Measurements from ENCODE around the gene CRYZL1.
"Not testable (repeated sequence)": the region's sequence is repeated elsewhere in the genome, so short reads cannot be mapped to it uniquely, and the experiment has no call there.

The CRYZL1 gene

DNA sequence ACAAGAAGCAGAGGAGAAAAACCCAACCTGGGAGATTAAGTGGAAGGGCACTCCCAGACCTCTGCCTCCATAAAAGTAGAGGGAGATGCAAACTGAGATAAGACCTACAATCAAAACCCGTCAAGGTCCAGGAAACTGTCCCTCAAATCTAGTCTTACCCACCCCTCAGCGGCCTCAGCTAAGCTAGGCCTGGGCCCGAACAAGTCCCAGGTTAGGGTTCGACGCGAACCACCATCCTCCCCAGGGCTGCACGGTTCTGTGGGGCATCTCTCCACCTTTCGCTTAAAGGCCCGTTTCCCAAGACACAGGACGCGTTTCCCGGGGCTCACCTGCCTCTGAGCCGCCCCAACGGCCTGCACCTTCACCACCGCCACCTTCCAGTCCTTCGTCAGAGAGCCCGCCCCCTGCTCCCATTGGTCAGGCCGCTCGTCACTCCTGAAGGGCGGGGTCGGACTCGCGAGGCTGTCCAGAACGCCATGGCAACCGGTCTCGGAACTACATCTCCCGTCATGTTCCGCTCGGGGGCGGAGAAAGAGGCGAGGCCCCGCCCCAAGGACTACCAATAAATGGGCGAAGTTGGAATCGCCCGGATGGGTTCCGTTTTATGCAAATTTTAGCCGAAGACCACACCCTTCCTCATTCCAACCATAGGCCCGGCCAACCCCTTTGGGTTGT, at the start of gene CRYZL1:
Gene CRYZL1 (minus strand): TSS at position 390 of the 675 bp plus-strand sequence. CDS start 10,190 bp downstream, outside the sequence.
- peak; percentile 99 for DNase-seq (ENCODE audit: low read depth)

DNA sequence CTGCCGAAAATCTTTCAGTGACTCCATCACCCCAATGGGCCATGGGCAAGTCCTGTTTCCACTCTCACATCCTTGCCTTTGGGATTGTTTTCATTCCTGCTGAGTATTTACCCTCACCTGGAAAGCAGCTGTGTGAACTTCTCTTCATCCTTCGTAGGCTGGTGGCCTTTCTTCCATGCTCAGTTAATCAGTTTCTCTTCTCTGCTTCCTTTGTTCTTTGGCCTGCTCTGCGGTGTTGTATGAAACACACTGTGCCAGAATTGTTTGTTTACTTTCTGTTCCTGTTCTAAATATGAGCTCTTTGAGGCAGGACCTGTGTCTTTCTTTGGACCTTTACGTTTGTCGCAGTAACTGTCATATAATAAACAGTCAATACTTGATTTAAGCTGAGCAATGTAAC, 49.3 kb upstream of the CRYZL1 start:
- DNase-seq (ENCODE audit: low read depth) = no peak

DNA sequence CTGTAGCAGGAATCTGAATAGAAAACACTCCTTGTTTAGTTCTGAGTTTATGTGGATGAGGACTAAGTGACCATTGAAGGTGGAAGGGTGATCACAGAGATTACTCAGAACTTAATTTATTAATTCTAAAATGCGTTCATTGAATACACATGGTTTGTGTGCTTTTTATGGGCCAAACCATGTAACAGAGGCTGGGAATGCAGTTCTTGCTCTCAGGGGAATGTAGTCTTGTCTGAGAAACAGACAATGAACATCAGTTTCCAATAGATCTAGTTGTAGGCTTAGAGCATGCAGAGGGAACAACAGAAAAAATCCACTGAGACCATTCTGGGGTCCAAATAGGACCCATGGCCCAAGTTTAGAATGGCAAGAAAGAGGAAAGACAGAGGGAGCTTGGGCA, 46.8 kb upstream of the CRYZL1 start:
- no peak for DNase-seq (ENCODE audit: low read depth)

DNA sequence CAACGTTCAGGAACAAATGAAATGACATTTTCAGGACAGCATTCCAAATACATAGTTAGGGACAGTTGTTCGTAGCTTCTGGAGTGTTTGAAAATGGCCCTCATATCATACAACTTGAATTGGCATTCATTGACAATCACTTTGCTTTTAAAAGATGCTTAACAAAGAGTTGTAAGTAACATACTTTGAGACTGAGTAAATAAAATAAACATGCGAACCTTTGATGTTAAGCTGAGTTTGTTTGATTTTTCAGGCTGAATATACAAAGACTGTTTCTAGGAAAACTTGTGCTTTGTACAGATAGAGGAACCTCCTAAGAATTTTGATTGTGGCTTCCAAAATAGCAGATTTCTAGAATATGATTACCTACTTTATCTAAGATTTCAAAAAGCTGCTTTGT, 46.1 kb upstream of the CRYZL1 start:
- DNase-seq (ENCODE audit: low read depth) = no peak

DNA sequence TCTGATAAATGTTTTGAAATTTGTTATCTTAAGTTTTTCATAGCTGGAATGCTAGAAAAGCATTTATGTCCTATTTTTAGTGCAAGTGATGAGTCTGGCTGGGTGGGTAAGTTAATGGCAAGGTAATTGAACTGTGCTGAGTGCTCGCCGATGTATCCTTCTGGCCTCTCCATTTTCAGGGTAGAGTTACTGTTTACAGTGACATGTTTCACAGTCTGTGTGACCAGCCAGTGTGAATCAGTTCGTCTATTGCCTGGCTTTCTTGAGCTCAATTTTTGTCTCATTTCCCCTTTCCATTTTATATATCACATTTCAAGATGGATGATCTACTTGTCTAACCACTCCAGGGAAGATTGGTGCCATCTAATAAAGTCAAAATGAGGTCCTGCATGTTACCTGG, 44.8 kb upstream of the CRYZL1 start:
- no peak for DNase-seq (ENCODE audit: low read depth)

DNA sequence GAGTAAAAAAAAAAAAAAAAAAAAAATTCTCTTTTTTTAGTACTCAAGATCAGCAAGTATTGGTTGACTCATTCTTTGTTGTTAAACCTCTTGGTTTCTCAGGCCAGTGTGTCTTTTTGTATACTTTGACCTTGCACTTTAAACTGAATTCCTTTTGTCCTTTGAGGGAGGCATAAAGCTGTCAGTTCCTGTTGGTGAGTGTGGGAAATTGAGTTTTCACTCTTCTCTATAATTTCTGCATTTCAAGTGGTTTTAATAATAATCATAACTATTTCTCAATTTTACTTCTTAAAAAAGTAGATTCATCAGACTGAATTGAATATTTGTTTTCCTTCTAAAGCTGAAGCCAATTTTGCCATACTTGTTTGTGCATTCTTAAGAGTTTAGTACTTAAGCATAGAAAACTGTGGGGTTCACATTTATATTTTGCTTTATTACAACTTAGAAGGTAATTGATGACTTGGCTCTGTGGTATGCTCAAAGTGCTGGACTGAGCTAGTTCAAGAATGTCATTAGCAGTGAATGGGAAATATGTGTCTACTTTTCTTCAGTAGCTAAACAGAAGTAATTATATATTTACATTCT, 44.2 kb upstream of the CRYZL1 start:
- peak; percentile 29 for DNase-seq (ENCODE audit: low read depth)

DNA sequence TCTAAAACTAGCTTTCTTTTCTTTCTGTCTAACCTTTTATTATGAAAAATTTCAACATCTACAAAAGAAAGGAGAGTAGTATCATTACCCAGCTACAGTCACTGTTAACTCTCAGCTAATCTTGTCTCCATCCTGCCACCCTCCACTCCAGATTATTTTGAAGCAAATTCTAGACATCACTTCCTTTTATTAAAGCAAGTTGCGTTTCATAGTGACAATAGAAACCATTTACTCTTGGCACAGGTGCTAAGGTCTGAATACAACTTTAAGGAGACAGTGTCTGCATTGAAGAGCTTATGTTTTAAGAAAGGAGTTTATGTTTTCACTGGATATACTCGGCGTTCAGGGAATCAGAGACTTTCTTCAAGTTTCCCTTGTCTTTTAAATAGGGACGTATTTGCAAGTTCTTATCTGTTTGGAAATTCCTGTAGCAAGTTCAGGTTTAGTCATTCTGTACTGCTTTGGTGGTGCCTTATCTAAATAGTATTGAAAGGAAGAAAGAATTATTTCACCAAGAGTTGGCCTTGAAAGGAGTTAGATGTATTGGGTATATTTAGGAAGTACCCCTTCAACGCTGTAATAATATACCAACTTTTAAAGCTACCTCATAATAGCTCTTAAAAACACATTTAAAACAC, 43.5 kb upstream of the CRYZL1 start:
- no peak for DNase-seq (ENCODE audit: low read depth)

DNA sequence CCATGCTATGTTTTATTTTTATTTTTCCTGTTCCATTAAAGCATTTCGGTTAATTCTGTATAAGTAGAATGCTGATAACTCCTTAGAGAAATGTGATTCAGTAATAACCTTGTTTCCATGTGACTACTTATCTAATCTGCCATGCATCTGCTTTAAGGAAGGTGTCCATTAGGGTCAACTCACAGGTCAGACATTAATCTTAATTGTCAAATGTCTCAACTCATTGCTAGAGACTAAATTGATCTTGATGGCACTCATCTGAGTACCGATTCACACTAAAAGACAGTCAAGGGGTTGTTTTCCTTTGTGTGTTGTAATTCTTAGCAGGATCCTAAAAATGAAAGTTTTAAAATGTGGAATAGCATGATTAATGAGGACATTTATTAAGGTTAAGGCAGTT, 42.5 kb upstream of the CRYZL1 start:
- no peak for DNase-seq (ENCODE audit: low read depth)

DNA sequence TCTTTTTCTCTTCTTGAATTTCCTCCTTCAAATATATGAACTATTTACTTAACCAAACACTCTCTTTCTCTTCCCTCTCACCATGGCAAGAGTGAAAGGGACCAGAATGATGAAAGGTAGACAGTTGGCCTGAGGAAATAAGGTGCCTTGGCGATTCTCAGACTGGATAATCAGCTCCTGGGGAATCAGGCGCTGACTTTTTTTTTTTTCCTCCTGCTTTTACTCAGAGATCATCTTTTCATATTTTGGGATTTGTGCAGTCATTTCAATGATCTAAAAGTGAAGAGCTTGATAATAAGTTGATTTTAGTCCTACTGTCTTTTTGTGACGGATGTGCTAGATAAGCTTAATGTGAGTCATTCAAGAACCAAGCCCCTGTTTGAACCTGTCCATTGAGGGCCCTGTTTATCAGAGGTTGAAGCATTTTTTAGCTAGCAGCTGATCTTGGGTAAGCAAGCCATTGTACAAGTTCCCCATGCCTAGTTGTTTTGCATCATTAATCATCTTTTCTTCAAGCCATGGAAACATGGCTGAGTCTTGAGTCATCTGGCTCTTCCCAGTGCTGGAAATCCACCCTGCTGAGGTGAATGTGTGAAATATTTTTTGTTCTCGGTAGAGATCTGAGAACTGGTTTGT, 41.6 kb upstream of the CRYZL1 start:
- DNase-seq (ENCODE audit: low read depth) = peak; percentile 60

DNA sequence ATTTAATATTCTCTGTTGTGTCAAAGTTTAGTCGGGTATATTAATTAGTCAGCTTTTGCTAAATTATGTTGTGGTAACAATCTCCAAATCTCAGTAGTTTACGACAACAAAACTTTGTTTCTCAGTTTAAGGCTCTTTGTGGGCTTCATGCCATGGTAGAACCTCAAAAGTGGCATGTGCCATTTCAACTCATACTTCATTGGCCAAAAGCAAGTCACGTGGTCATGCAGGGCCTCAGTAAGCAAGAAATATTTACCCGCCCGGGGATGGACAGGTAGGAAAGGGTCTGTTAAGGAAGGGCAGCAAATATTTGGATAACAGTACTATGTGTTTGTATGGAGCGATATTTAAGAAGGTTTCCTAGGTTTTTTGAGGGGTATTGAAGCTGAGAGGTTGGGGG, 39.3 kb upstream of the CRYZL1 start:
- DNase-seq (ENCODE audit: low read depth) = no peak

DNA sequence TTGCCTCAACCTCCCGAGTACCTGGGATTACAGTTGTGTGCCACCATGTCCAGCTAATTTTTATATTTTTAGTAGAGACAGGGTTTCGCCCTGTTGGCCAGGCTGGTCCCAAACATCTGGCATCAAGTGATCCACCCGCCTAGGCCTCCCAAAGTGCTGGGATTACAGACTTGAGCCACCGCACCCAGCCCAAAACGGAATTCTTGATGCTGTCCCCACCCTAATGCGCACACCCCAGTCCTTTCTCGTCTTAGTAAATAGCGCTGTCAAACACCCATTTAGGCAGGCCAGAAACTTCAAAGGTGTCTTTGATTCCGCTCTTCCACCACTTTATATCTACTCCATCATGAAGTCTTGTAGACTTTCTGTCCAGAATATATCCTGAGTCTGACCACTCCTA, 35.9 kb upstream of the CRYZL1 start:
- no peak for DNase-seq (ENCODE audit: low read depth)

DNA sequence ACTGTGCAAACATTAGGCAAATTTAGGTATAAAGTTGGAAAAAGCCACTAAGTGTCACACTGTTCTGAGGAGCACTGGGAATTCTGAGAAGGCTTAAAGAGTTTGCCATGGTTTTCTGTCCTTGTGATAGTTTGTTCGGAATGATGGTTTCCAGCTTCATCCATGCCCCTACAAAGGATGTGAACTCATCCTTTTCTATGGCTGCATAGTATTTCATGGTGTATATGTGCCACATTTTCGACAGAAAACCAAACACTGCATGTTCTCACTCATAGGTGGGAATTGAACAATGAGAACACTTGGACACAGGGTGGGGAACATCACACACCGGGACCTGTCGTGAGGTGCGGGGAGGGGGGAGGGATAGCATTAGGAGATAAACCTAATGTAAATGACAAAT, 35.1 kb upstream of the CRYZL1 start:
- DNase-seq (ENCODE audit: low read depth) = not testable (repeated sequence)

DNA sequence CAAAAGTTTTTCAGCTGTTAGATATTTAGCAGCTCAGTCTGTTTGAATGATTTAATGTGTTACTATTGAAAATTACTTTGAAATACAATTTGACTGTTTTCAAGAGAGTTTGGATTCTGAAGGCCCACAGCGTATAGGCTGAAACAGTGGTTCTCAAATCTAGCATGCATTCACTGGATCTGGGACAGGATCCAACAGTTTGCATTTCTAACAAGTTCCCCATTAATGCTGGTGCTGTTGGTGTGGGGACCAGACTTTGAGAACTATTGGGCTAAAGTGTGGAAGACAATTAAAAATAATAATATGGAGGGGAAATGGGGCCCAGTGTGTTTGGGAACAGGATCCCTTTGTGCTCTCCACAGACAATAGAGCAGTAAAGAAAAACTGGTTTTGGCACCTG, 32.7 kb upstream of the CRYZL1 start:
- DNase-seq (ENCODE audit: low read depth) = no peak

DNA sequence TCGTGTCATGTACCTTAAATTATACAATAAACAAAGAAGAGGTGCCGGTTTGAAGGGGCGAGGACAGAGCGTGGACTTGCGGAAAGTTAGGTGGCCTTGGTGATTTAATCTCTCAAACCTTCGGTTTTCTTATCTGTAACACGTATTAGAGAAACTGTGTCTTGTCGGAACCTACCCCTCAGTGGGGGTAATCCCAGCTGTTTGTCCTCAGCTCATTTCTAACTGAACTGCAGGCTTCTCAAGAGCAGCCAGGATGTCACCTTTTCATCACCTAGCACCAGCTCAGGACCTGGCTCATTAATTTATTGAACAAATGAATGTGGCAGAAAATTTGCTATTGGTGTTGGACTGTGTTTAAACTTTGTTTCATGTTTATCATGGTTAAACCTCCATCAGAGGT, 31.9 kb upstream of the CRYZL1 start:
- DNase-seq (ENCODE audit: low read depth) = no peak

DNA sequence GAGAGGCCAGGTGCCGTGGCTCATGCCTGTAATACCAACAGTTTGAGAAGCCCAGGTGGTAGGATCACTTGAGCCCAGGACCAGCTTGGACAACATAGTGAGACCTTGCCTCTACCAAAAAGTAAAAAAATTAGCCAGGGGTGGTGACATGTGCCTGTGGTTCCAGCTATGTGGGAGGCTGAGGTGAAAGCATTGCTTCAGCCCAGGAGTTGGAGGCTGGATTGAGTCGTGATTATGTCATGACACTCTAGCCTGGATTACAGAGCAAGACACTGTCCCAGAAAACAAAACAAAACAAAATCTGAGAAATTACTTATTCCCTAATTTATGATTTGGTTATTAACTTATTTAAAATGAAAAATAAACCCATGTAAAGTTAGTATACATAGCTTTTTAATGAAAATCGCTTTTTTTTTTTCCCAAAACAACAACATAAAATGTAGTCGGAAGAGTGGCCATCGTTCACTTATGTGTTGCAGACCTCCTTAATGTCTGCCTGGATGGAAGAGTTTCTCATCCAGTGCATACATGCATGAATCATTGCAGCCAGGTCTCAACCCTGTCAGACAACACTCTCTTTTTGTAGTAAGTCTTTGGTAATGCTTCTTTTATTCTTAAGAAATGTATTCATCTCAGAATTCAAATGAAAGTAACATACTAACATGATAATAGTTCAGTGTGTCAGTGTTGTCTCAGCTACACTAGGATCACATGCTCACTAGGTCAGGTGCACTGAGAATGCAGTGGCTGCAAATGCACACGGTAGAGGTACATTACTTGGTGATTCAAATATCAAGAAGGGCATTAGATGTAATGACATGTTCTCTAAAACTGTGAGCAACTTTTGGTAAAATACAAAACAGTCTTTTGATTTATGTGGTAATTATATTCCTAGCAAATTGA, 28.8 kb upstream of the CRYZL1 start:
- no peak for DNase-seq (ENCODE audit: low read depth)

DNA sequence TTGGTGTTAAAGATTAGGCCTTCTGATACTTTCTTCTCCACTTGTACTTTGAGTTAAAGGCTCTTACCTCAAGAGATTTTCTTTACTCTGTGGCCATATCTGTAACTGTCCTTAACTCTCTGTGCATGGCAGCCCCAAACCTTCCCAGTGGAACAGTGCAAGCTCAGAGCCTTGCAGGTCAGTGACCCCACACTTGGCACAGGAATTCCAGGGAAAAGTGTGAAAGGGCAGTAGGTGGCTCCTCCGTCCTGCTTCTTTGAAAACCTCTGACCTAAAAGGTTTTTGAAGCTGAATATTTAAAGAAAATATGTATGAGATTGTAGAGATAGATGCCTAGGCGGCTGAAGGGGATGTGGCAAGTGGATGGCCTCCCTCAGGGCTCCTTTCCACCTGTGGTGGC, 27.1 kb upstream of the CRYZL1 start:
- DNase-seq (ENCODE audit: low read depth) = no peak

DNA sequence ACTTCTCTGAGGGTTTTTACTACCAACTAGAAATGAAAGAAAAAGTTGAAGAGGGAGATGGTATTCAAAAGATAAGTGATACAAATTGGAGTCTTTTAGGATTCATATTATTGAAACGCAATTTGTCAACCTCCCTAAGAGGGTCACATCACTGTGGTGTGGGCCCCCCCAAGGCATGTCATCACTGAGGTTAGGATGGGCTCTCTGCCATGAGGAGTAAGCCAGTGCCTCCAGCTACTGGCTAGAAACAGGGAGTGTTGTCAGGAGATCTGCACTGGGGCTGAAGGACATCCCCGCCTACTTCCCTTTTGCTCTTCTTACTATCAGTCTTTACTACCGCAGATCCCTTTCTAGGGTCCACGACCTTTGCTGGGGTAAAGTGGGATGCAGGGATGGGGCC, 26.6 kb upstream of the CRYZL1 start:
- DNase-seq (ENCODE audit: low read depth) = no peak

DNA sequence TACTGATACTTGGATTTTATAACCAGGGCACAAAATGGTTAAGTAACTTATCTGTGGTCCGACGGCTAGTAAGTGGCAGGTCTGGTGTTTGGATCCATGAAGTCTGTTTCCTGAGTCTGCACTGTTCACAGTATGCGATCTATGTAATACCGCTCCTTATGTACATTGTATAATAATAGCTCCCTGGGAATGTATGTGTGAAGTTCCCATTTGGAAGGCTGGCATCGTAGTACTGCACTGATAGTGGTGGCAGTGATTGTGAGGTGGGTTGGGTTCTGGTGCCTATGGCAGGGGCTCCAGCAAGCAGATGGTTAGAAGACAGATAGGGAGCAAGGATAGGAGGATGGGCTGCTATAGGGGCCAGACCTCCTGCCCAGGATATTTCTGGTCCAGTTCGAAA, 26.1 kb upstream of the CRYZL1 start:
- DNase-seq (ENCODE audit: low read depth) = no peak

DNA sequence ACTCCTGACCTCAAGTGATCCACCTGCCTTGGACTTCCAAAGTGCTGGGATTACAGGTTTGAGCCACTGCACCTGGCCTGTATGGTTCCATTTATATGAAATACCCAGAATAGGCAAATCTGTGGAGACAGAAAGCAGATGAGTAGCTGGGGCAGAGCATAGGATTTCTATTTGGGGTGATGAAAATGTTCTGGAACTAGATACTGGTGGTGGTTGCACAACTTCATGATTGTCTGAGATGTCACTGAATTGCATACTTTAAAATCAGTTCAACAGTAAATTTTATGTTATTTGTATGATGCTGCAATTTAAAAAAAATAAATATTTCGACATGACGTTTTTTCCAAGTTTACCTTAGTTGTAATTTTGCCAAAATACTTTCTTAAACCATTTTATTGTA, 24.6 kb upstream of the CRYZL1 start:
- DNase-seq (ENCODE audit: low read depth) = no peak

DNA sequence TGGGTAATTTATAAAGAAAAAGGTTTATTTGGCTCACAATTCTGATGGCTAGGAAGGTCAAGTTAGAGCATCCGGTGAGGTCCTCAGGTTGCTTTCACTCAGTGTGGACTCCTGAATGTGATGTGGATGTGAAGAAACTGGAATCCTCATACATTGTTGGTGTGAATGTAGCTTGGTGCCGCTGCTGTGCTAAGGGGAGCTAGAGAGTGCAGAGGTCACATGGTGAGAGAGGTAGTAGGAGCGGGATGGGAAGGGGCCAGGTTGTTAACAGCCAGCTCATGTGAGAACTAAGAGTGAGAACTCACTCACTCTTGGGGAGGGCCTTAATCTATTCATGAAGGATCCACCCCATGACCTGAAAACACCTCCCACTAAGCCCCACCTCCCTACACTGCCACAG, 22.6 kb upstream of the CRYZL1 start:
- DNase-seq (ENCODE audit: low read depth) = no peak

DNA sequence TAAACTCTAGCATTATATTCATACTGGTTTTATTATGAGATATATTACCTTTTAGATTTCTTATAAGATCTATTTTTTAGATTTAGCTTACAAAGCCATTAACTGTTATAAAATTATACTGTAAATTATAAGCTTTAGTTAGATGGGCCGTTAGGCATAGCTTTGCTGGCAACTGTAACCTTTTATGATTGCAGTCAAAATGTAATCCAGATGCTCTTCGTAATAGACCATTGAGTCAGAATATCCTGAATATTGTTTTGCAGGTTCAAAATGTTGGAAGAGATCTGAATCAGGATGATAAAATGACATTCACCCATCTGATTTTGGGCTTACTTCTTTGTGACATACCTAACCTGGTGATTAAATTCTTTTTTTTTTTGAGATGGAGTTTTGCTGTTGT, 21.7 kb upstream of the CRYZL1 start:
- DNase-seq (ENCODE audit: low read depth) = no peak

DNA sequence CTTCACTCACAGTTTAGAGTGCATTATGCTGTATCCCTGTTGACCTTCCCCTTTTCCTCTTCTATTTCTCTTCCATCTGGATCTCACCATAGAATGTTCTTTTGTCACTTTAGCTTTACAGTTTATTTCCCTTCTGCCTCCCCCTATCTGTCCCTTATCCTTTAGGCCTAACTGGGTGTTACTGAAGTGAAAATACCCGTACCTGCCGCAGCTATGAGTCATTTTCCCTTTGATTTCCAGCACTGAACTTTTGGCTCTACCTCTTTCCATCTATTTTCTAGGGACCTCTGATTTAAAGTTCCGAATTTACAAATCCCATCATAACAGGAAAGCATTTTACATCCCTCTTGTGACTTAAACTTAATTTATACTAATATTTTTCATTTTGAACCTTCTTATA, 20.5 kb upstream of the CRYZL1 start:
- no peak for DNase-seq (ENCODE audit: low read depth)
